ENCODE data around the gene CLTCL1. TPM values are rescaled to one million over a fixed set of nuclear protein-coding genes. Genes with fewer than 3 reads are reported as not detected.

Gene CLTCL1
- total and polyA plus RNA-seq, 9 of the 15 experiments (the other 6 are each of a cell fraction or from before 2014, with no cell fraction given), result 1.1 to 11.7 (median 5.0) TPM

- DNase-seq (ENCODE audit: extremely low read depth in 1 of 4, low spot score in 3 of 4), result no peak
- TF ChIP-seq RBFOX2 (IDR thresholded peaks at IDR 0.05; ENCODE audit: low read depth, low read length) (0 out of 2 replicates have a peak, but pooled peaks have one; percentile 44), THAP12 (CRISPR knock-in tag; IDR thresholded peaks at IDR 0.05) (0 out of 2 replicates have a peak, but pooled peaks have one; percentile 3), KLF6 (CRISPR knock-in tag; IDR thresholded peaks at IDR 0.05; ENCODE audit: borderline replicate concordance) (no peak), SOX6 (IDR thresholded peaks at IDR 0.05) (no peak), POLR2G (IDR thresholded peaks at IDR 0.05; ENCODE audit: low read depth, low read length) (0 out of 2 replicates have a peak, but pooled peaks have one; percentile 1), GABPB2 (CRISPR knock-in tag; conservative IDR thresholded peaks at IDR 0.05) (no peak), ZNF639 (CRISPR knock-in tag; conservative IDR thresholded peaks at IDR 0.05 in 1 of 2, IDR thresholded peaks at IDR 0.05 in 1 of 2) (0 out of 4 replicates have a peak, but pooled peaks of 1 of the 2 experiments have one; percentile 4), NR2F6 (CRISPR knock-in tag; IDR thresholded peaks at IDR 0.05) (0 out of 2 replicates have a peak, but pooled peaks have one; percentile 4), CTCF (IDR thresholded peaks at IDR 0.05 in 2 of 3, conservative IDR thresholded peaks at IDR 0.05 in 1 of 3; ENCODE audit: insufficient read depth in 2 of 3, low read depth in 1 of 3, low read length in 3 of 3) (0 out of 6 replicates have a peak, but pooled peaks of 1 of the 3 experiments have one; percentile 6), KDM4B (IDR thresholded peaks at IDR 0.05; ENCODE audit: borderline replicate concordance in 2 of 2, low read depth in 1 of 2) (no peak)
- ChIA-PET POLR2A (interaction anchor here (0.6 to 3.4 kb wide), 5 partner anchors 11 to 515 kb away, joined by 3 to 17 read pairs (median 4); partner anchors contain the start of gene DGCR2), CTCF (ENCODE audit: low intra/inter-chr PET ratio) (no interaction called here)
- H3K4me1 ChIP-seq (replicated peaks in 1 of 2; ENCODE audit: control insufficient read depth in 2 of 2, insufficient read depth in 2 of 2, low read length in 2 of 2), result peaks cover 4 to 33% of the 10 kb centered on the region in 2 experiments; a peak in 4 of 5 replicates
- H4K20me1 ChIP-seq (replicated peaks; ENCODE audit: control insufficient read depth, insufficient read depth, low read length), result no peaks in the 10 kb centered on the region
- H2AFZ ChIP-seq (ENCODE audit: low read depth, low read length), result no peak overlapping the region
- peaks cover 91% of the 10 kb centered on the region for H3K36me3 ChIP-seq (ENCODE audit: control insufficient read depth, insufficient read depth, low read length)
- H3K79me2 ChIP-seq (ENCODE audit: control insufficient read depth, insufficient read depth, low read length), result peaks cover 4% of the 10 kb centered on the region
- H3K4me2 ChIP-seq (ENCODE audit: insufficient read depth, low read length), result no peak overlapping the region
- no peak for ATAC-seq
- 85% methylated on average over 15 of the region's 15 CpGs for WGBS (ENCODE audit: insufficient coverage, low coverage, missing lambda C conversion rate)
- H3K9me3 ChIP-seq (replicated peaks; ENCODE audit: control insufficient read depth, insufficient read depth, low read depth, low read length), result no peaks in the 10 kb centered on the region
- BruUV-seq (replicated peaks), result no TSS peak
- in situ Hi-C loops (cut with MboI), result no loop called here
- H3K27ac ChIP-seq (ENCODE audit: extremely low read depth, low read depth, low read length), result no peak overlapping the region
- H3K27me3 ChIP-seq (ENCODE audit: control insufficient read depth in 2 of 2, insufficient read depth in 2 of 2, low read length in 2 of 2), result no peaks in the 10 kb centered on the region
- intact Hi-C loops (cut with micrococcal nuclease), result loop anchor here (10.0 kb wide), 1 partner anchor 64 kb away; no protein-coding TSS in a partner anchor
- FAIRE-seq, result no peak
- H3K9ac ChIP-seq (ENCODE audit: insufficient read depth in 1 of 2, low read depth in 2 of 2, low read length in 2 of 2), result peak overlapping the region in 1 of 2 experiments; percentile 43; a peak in 1 of 4 replicates
- H3K9me1 ChIP-seq (ENCODE audit: control insufficient read depth, insufficient read depth, low read length), result peaks cover 13% of the 10 kb centered on the region
- H3K4me3 ChIP-seq, result no peak overlapping the region
These were observed 153.1 kb downstream of the CLTCL1 start for GRCh38 chr22:19138217-19139000.
